ENCODE measurements around the gene MAG.

Gene MAG

DNA sequence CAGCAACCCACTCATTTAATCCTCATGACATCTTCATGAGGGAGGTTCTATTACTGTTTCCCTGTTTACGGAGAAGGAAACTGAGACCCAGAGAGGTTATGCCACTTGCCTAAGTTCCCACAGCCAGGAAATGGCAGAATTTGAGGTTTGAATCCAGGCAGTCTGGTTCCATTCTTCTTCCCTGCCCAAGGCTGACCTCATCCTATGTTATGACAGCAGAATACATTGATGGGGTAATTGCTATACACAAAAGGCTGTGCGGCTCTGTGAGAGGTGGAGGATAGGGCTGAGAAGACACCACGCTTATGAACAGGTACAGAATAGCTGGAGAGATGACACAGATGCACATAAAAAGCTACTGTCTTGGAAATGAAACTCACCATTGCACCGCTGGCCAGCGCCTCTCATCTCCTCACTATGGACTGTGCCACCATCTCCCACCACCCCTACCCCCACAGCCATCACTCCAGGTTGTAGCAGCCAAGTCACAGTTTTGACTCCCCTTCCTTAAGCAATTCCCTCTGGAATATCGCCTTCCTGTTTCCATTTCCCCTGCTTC is 11.5 kb downstream of the MAG start:
- no peaks in the 10 kb centered on the region for H3K27me3 ChIP-seq
- no peak overlapping the region for H3K4me3 ChIP-seq
- no peaks in the 10 kb centered on the region for H3K9me3 ChIP-seq (replicated peaks in 1 of 11)
- H3K36me3 ChIP-seq = no peaks in the 10 kb centered on the region
- peaks cover 45 to 67% (median 59%) of the 10 kb centered on the region in 10 experiments for H3K4me1 ChIP-seq
- H3K4me2 ChIP-seq = peak overlapping the region; percentile 4 to 88 (median 77); a peak in 21 of 22 replicates
- H4K20me1 ChIP-seq = no peaks in the 10 kb centered on the region
- TF ChIP-seq Cebpa-rat (IDR thresholded peaks at IDR 0.05) = no peak
- peak overlapping the region in 4 of 11 experiments; percentile 23 to 56 (median 40); a peak in 4 of 22 replicates for H3K27ac ChIP-seq
- H3K9ac ChIP-seq = peak overlapping the region in 4 of 11 experiments; percentile 23 to 54 (median 46); a peak in 4 of 22 replicates

DNA sequence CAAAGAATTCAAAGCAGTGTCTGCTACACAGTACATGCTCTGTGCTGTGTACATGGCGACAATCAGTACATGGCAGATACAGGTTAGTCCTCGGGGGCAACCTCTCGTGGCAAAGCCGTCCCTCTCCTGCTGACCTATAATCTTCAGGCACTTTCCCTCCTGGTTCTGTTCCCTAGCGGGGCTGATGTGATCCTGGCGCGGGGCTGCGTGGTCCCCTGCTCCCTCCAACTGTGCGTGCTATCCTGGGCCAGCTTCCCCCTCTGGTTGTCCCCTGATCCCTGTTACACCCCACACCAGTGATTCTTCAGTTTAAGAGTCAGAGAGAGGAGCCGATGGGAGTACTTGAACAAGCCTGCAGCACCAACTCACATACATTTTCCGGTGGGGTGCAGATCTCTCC is 12.1 kb downstream of the MAG start:
- H3K9me3 ChIP-seq (replicated peaks in 1 of 11) = no peaks in the 10 kb centered on the region
- H3K4me3 ChIP-seq = no peak overlapping the region
- TF ChIP-seq Cebpa-rat (IDR thresholded peaks at IDR 0.05) = no peak
- H3K9ac ChIP-seq = peak overlapping the region in 4 of 11 experiments; percentile 23 to 54 (median 46); a peak in 8 of 22 replicates
- peak overlapping the region; percentile 4 to 88 (median 77); a peak in 21 of 22 replicates for H3K4me2 ChIP-seq
- H3K36me3 ChIP-seq = no peaks in the 10 kb centered on the region
- peak overlapping the region in 7 of 11 experiments; percentile 1 to 71 (median 41); a peak in 9 of 22 replicates for H3K27ac ChIP-seq
- no peaks in the 10 kb centered on the region for H4K20me1 ChIP-seq
- H3K27me3 ChIP-seq = no peaks in the 10 kb centered on the region
- peaks cover 51 to 73% (median 63%) of the 10 kb centered on the region in 10 experiments for H3K4me1 ChIP-seq

DNA sequence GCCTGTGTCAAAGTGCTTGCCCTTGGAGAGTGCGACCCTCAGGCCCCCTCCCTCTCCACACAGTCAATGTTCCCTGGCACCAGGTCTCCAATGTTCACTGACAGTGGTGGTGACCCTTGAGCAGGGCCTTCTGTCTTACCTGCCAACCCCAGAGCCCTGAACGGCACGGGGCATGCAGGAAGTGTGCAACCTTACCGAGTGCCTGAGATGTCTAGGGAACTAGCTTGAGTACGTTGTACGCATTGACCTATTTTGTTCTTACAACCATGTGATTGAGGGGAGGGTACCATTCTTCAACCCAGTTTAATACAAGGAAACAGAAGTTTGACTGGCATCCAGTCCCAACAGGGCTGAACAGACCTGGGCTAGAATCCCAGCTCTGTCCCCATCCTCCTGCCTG is 13.2 kb downstream of the MAG start:
- Histone ChIP-seq H4K20me1 (no peaks in the 10 kb centered on the region), H3K4me2 (peak overlapping the region; percentile 43 to 88 (median 77)), H3K9me3 (replicated peaks in 1 of 11) (no peaks in the 10 kb centered on the region), H3K4me3 (no peak overlapping the region), H3K36me3 (no peaks in the 10 kb centered on the region), H3K27ac (peak overlapping the region in 8 of 11 experiments; percentile 46 to 71 (median 56); a peak in 15 of 22 replicates), H3K27me3 (no peaks in the 10 kb centered on the region), H3K9ac (peak overlapping the region in 1 of 11 experiments; percentile 48; a peak in 2 of 22 replicates), H3K4me1 (peaks cover 62 to 85% (median 75%) of the 10 kb centered on the region in 10 experiments)
- no peak for TF ChIP-seq Cebpa-rat (IDR thresholded peaks at IDR 0.05)

DNA sequence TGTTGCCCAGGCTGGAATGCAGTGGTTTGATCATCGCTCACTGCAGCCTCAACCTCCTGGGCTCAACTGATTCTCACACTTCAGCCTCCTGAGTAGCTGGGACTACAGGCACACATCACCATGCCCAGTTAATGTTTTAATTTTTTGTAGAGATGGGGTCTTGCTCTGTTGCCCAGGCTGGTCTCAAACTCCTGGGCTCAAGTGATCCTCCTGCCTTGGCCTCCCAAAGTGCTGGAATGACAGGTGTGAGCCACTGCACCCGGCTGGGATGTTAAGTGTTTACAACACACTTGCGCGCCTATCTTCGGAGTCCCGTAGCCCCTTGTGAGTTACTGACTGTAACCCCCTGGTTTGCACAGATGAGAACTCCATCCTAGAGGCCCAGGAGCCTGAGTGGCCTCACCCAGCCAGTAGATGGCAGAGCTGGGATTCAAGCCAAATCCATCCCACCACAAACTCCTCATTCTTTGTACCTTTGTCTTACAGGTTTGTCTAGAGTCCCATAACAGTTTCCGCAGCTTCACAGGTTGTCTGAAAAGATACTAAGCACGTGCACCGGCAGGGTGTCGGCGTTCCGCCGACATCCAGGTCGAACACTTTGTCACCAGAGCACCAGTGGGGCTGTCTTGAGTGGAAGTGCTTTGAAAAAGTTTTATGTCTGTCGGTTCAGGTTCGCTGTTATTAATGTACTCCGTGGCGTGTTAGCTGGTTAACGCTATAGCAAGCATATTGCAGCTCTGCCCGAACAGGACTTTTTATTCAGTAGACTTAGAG is 14.7 kb downstream of the MAG start:
- Histone ChIP-seq H3K27me3 (no peaks in the 10 kb centered on the region), H3K9me3 (replicated peaks in 1 of 11) (no peaks in the 10 kb centered on the region), H3K4me1 (peaks cover 77 to 92% (median 88%) of the 10 kb centered on the region in 10 experiments), H3K9ac (peak overlapping the region in 3 of 11 experiments; percentile 38 to 54 (median 43); a peak in 5 of 22 replicates), H4K20me1 (no peaks in the 10 kb centered on the region), H3K27ac (peak overlapping the region in 10 of 11 experiments; percentile 38 to 69 (median 65); a peak in 17 of 22 replicates), H3K4me3 (no peak overlapping the region), H3K36me3 (no peaks in the 10 kb centered on the region), H3K4me2 (peak overlapping the region; percentile 71 to 94 (median 83))
- TF ChIP-seq Cebpa-rat (IDR thresholded peaks at IDR 0.05) = no peak

DNA sequence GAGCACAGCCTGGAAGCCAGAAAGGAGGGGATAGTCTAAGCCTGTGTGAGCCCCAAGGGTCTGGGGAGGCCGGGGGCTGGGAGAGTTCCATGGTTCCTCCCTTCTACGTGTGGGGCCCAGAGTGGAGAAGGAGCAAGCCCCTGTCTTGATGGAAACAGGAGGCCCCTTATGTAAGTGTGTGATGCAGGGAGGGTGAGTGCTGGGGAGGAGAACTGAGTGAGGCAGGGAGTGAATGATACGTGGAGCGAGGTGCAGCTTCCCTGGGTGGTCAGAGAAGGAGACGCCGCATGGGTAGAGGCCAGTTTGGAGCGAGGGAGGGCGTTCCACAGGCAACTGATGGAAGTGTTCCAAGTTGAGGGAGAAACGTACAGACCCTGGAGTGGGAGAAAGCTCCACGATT is 16.0 kb downstream of the MAG start:
- no peaks in the 10 kb centered on the region for H3K9me3 ChIP-seq (replicated peaks in 1 of 11)
- peak overlapping the region in 10 of 11 experiments; percentile 21 to 69 (median 62); a peak in 20 of 22 replicates for H3K27ac ChIP-seq
- no peaks in the 10 kb centered on the region for H3K27me3 ChIP-seq
- H3K4me2 ChIP-seq = peak overlapping the region; percentile 71 to 94 (median 83)
- peak overlapping the region in 10 of 11 experiments; percentile 15 to 55 (median 43); a peak in 19 of 22 replicates for H3K9ac ChIP-seq
- H4K20me1 ChIP-seq = no peaks in the 10 kb centered on the region
- H3K4me1 ChIP-seq = peaks cover 90 to 99% (median 98%) of the 10 kb centered on the region in 10 experiments
- no peak for TF ChIP-seq Cebpa-rat (IDR thresholded peaks at IDR 0.05)
- no peak overlapping the region for H3K4me3 ChIP-seq
- H3K36me3 ChIP-seq = no peaks in the 10 kb centered on the region

DNA sequence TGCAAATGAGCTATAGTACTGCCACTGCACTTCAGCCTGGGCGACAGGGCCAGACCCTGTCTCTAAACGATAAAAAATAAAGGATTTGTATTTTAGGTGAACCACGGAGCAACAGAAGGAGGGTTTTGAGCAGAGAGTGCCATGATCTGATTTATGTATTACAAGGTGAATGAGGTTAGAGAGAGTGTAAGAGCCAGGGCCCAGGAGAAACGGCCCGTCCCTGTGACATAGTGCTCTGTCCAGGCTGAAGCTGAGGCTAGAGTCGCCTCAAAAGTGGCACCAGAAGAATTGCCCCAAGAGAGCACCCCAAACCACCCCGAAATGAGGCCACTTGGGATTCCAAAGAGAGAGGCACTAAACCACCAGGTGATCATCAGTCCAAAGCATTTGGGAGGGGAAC is 16.9 kb downstream of the MAG start:
- Histone ChIP-seq H3K4me1 (peaks cover 92 to 99% (median 98%) of the 10 kb centered on the region in 10 experiments), H3K9ac (peak overlapping the region in 2 of 11 experiments; percentile 69 to 73; a peak in 3 of 22 replicates), H3K27me3 (no peaks in the 10 kb centered on the region), H4K20me1 (no peaks in the 10 kb centered on the region), H3K4me2 (peak overlapping the region; percentile 82 to 97 (median 89); a peak in 21 of 22 replicates), H3K36me3 (no peaks in the 10 kb centered on the region), H3K27ac (peak overlapping the region in 8 of 11 experiments; percentile 57 to 85 (median 78); a peak in 12 of 22 replicates), H3K9me3 (replicated peaks in 1 of 11) (no peaks in the 10 kb centered on the region), H3K4me3 (no peak overlapping the region)
- TF ChIP-seq Cebpa-rat (IDR thresholded peaks at IDR 0.05) = no peak

DNA sequence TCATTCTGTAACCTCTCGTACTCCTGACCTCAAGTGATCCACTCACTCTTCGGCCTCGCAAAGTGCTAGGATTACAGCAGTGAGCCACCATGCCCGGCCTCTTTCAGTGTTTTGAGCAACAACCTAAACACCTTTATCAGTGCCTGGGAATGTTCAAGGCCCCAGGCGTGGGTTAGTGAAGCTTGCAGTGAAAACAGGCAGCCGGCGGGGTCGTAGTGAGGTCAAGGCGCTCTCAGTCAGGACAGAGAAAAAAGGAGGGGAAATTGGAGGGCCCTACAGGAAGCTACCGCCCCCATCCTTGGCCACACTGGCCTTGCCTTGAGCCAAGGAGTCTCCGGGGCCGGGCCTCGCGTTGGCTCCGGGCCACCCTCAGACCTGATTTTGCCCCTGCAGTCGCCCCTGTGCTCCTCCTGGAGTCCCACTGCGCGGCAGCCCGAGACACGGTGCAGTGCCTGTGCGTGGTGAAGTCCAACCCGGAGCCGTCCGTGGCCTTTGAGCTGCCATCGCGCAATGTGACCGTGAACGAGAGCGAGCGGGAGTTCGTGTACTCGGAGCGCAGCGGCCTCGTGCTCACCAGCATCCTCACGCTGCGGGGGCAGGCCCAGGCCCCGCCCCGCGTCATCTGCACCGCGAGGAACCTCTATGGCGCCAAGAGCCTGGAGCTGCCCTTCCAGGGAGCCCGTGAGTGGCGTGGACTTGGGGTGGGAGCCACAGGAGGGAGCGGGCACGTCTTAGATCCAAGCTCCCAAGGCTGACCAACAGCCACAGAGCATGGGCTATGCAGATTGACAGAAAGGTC is 17.7 kb downstream of the MAG start:
- H3K4me1 ChIP-seq = peaks cover 96 to 99% (median 98%) of the 10 kb centered on the region in 10 experiments
- peak overlapping the region; percentile 82 to 97 (median 89) for H3K4me2 ChIP-seq
- peak overlapping the region in 10 of 11 experiments; percentile 24 to 73 (median 46); a peak in 17 of 22 replicates for H3K9ac ChIP-seq
- no peak for TF ChIP-seq Cebpa-rat (IDR thresholded peaks at IDR 0.05)
- H3K27me3 ChIP-seq = no peaks in the 10 kb centered on the region
- no peaks in the 10 kb centered on the region for H4K20me1 ChIP-seq
- H3K4me3 ChIP-seq = peak overlapping the region in 1 of 10 experiments; percentile 28; a peak in 3 of 20 replicates
- H3K27ac ChIP-seq = peak overlapping the region in 10 of 11 experiments; percentile 30 to 85 (median 77); a peak in 20 of 22 replicates
- H3K9me3 ChIP-seq (replicated peaks in 1 of 11) = no peaks in the 10 kb centered on the region
- no peaks in the 10 kb centered on the region for H3K36me3 ChIP-seq

DNA sequence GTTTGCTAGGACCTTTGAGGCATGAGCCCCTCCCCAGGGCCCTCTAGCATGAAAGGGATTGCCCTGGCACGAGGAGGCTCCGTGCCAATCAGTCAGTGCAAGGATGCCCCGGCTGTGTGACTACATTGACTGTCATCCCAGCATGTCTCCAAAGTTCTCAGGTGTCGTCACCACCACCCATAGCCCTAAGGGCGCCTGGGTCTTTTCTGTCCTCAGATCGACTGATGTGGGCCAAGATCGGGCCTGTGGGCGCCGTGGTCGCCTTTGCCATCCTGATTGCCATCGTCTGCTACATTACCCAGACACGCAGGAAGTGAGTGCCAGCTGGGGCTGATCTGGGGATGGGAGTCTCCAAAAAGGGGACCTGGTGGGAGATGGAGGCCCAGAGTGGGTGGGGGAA is 18.4 kb downstream of the MAG start:
- H4K20me1 ChIP-seq = no peaks in the 10 kb centered on the region
- no peaks in the 10 kb centered on the region for H3K9me3 ChIP-seq (replicated peaks in 1 of 11)
- peak in 2 of 11 experiments; percentile 57 to 73; a peak in 3 of 22 replicates for TF ChIP-seq Cebpa-rat (IDR thresholded peaks at IDR 0.05)
- H3K4me2 ChIP-seq = peak overlapping the region; percentile 82 to 97 (median 89)
- peak overlapping the region in 8 of 11 experiments; percentile 24 to 73 (median 58); a peak in 12 of 22 replicates for H3K9ac ChIP-seq
- no peaks in the 10 kb centered on the region for H3K36me3 ChIP-seq
- H3K27ac ChIP-seq = peak overlapping the region in 10 of 11 experiments; percentile 30 to 85 (median 77); a peak in 19 of 22 replicates
- 0 out of 20 replicates have a peak overlapping the region, but pooled peaks of 1 of the 10 experiments have one; percentile 28 for H3K4me3 ChIP-seq
- H3K4me1 ChIP-seq = peaks cover 96 to 99% (median 98%) of the 10 kb centered on the region in 10 experiments
- H3K27me3 ChIP-seq = no peaks in the 10 kb centered on the region
